Activated naive CD4-positive, alpha-beta T cell treated with anti-CD3 and anti-CD28 coated beads, Interleukin-2, amount 50 U/mL, for 16 hours (primary cell): ENCODE measurements around the gene DACH1.

ENCODE experiments used
- DNase-seq: peaks from one replicate; pipeline ENCODE4 v3.0.0-alpha.2; 2020

Gene DACH1

DNA sequence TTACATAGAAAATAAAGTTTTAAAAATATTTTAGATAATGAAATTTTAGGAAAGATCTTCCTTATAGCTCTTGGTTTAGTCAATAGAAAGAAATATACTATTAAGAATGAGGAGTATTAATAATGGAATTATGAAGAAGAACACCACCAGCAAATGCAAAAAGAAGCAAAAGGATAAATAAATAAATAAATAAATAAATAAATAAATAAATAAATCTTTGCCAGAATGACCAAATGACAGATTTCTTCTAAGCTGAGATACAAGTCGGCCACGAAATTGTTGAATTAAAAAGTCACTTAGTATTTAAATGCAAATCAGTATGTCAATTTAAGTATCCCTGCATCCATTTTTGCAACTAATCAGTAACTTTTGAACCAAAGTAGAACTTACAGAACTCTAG lies 95.9 kb downstream of the DACH1 start:
- no peak for DNase-seq

DNA sequence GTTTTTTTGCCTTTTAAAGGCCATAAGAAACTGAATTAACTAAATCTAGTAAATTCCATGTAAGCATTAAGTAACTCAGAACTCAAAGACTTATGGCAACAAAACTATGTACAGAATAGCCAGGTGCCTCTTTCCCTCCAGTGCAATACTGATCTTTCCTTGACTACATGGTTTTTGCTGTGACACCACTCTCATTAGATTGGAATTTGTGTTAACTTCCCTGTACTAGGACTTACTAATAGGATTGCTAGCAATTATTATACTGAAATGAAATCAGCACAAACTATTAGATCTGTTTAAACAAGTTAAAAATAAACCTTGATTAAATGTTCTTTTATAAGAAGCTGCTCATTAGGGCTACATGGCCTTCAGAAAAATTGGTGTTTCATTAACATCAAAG lies 96.3 kb downstream of the DACH1 start:
- DNase-seq: no peak

DNA sequence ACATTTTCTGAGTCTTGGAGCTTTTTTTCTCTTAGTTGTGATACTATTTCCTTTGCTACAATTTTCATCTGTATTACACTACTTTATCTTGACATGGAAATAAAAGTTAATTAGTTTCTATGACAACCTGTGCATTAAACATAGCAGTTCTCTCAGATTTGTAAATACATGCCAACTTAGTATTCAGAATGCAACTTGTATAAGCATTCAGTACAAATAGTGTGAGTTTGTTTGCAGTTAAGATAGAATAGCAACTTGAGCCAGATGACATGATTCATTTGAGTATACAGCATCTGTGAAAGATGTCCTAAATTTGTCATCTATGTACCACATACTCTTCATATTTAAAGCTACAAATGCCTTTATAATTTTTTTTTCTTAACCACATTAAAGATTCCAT lies 98.1 kb downstream of the DACH1 start:
- DNase-seq: no peak

DNA sequence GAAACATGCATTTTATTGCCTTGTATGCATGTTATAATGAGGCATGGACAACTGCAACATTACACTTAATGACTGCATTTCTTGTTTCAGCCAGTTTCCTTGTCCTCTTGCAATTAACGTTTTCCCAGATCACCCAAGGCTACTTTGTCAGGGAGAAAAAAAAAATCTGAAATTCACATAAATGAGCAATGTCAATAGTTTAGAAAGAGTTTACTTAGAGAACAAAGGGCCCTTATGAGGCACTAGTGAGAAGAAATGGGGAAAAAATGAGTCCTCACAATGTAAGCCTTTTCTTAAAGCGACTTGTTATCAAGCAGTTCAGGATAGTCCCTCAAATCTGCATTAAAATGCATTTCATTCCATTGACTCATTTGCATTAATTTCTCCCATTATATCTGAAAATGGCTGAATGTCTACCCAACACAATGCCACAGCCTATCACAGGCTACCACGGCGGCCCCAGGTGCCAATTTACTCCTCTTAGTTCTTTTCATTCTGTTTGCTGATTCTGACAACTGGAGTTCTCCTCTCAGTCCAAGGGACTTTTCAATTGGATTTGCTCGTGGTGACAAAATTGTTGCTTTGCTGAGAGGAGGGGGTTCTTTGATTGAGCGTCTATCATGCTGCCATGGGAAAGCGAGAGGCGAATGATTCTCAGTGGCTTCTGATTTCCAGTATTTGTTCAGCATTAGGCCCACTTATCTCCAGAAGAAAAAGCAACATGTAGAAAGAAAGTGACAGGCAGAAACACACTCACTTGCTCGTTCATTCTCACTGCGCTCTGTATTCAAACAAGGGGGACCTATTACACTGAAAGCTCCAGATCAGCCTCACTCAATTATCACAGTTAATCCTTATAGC lies 107.1 kb downstream of the DACH1 start:
- DNase-seq: no peak

DNA sequence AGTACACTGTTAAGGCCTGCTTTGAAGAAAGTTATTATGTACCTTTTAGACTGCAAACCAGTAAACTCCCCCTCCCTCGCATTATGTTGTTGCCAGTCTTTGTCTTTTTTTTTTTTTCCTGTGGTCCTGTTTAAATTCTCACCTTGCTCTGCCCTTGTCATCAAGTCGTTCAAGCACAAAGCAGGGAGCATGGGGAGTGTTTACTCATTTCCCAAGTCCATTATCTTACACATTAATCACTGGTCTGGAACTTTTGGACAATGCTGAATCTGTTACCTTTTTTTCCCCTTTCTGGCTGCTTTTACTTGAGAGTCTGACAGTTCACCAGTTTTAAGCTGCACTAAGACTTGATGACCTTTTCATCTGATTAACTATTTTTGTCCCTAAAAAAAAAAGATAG lies 108.2 kb downstream of the DACH1 start:
- DNase-seq: no peak

- DNase-seq: no peak
These were observed 112.5 kb downstream of the DACH1 start for GRCh38 chr13:71754407-71754974.

DNA sequence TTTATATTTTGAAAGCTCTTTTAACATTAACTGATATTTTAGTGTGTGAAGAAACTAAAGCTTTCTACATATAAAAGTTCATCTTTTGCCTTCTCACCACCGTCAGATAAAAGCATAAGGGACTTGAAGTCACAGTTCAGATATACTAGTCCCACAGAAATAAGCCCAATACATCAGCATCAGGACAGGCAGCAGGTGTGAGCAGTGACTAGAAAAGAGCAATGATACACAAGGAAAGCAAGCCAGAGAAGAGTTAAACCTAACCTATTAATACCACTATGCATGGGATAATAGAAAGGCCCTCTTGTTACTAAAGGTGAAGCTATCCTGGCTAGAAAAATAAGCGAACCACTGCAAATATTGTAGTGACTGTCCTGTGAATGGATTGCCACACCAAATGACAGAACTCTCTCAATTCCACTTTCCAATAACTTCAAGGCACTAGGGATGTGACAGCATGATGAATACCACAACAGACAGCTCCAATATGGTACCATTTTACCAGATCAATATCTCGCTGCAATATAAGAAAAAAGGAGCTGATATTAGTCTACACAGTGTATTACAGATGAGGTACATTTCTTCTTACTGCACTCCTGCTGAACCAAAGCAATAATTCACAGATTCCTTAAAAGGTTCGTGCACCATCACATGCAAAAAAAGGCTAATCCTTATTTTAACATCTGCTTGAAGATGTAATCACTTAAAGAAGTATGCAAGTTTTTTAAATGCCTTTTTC lies 114.1 kb downstream of the DACH1 start:
- DNase-seq: no peak

DNA sequence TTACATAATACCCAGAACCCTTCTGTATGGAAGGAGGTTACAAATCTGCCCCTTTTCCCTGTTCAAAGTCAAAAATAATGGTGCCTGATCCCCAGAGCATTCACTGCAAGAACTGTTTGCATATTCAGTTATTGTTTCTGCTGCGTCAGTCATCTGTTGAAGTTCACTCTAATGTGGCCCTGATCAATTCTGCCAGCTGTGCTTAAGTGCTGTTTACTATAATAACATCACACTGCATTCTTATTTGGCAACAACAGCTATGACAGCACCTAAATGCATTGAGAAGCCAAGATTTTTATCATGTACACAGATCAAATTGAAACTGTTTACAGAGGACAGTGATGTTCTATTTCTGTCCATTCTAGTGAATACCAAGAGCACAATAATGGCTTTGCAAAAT lies 115.9 kb downstream of the DACH1 start:
- no peak for DNase-seq

GRCh38 chr13:71730267-71730666 lies 136.7 kb downstream of the DACH1 start:
- DNase-seq: no peak

- no peak for DNase-seq
These were observed 137.6 kb downstream of the DACH1 start for GRCh38 chr13:71729441-71729840.

DNA sequence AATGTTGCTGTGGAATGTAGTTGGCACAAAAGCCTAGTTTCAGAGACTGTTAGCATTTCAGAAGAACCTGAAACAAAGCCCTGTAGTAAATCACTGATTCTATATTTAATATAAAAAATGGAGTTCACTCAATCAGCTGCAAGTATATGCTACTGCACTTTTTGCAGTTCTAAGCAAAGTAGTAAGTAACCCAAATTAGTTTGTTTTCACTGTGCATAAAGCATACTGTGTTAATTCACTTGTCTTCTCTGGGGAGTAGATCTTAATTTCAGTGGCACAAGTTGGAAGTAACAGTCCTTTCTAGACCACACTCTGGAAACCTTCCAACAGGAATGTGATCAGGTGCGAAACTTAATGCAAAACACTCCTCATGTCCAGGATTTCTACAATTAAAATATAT lies 139.3 kb downstream of the DACH1 start:
- DNase-seq: no peak

- DNase-seq: no peak
These were observed 140.0 kb downstream of the DACH1 start for GRCh38 chr13:71727042-71727441.

- DNase-seq: no peak
These were observed 144.8 kb downstream of the DACH1 start for GRCh38 chr13:71722206-71722605.

DNA sequence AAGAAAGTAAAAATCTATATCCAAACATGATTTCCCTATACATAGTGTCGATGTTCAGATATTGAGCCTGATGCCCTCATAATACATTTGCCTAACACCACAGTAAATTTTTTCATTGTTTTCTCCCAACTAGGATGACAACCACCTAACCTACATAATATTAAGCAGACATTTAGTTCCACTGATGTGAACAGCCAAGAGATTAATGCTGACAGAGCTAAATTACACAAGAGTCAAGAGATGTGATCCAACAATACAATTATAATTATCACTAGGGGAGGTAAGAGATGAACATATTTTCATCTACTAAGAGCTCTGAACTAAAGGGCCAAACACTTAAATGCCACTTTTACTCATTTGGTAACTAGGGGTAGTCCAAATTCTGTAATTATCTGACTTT lies 145.9 kb downstream of the DACH1 start:
- no peak for DNase-seq

- DNase-seq: no peak
These were observed 148.1 kb downstream of the DACH1 start for GRCh38 chr13:71718931-71719330.

DNA sequence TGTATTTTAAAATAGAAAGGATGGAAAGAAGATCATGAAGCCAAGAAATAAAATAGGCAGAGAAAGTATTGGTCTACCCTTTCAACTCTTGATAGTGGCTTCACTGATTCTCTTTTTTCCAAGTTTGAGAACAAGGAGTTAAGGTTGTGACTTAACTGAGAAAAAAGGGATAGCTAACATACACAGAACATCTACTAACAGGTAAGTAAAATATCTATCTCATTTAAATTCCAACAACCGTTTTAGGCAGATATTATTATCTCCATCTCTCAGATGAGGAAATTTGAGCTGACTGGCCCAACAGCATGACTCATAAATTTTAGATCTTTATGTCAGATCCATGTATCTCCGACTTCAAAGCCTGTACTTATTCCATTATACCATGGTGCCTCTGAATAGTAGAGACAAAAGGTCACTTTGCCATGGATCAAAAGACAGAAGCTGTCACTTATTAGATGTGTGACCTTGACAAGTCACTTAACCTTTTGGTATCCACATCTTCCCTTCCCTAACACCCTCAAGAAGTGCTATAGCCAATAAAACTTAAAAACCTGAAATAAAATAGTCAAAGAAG lies 152.1 kb downstream of the DACH1 start:
- no peak for DNase-seq

DNA sequence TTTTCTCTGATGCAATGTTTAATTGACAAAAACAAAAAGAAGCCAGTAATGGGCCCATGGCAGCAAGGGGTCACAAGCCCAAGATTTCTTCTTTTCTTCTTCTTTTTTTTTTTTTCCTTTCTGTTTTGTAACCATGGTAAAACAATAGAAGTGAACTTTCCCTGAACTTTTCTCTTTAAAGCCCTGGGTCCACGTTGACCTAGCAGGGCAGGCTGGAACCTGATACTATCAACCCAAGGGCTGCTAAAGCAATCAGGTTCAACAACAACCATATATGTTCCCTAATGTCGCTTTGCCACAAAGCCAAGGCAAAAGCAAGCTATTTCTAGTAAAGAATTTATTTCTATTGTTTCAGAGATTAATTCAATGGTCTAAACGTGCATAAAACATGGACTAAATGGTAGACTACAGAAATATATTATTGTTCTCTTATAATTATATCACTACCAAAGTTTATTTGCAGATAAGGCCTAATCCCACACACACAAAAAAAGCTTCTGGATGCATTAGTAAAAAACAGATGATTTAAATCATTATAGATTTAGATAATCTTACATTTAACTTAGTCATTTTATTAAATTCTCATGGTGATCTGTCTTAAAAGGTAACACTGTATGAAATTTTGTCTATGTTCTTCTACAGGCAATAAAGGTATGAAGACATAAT lies 153.9 kb downstream of the DACH1 start:
- DNase-seq: no peak

GRCh38 chr13:71704656-71705055 lies 162.3 kb downstream of the DACH1 start:
- DNase-seq: no peak

- no peak for DNase-seq
These were observed 163.9 kb downstream of the DACH1 start for GRCh38 chr13:71703138-71703537.

GRCh38 chr13:71702253-71702652 lies 164.8 kb downstream of the DACH1 start:
- no peak for DNase-seq

DNA sequence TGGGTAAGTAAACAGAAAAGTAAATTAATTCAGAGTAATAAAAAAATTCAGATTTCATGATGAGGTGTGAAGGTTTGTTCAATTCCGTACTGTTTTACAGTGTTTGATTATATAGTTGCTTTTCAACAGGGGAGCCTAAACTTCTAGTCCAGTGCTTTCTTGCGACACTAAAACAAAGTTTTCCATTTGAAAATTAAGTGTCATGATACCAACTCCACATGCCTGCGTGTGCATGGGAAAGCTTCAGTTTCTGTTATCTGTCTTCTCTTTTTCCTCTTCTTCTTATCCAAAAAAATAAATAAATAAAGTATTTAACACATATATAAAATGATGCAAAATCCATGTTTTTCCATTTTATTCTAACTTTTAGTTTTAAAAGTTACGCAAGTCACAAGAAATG lies 165.3 kb downstream of the DACH1 start:
- no peak for DNase-seq

DNA sequence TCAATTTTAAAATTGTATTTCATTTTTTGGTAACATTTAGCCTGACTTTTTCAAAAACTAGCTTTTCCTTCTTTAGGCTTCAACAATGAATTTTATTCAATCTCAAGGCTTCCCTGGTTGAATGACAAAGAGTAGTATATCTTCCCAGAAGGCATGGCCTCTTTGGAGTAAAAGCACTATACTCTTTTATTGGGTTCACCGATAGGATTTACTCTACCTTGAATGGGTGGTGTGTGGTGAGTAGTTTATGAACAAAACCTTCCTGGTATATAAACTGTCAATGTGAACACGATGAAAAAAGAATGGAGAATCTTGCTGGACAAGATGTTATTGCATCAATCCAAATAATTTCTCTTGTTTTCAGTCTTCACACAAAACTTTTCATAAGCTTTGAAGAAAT lies 167.7 kb downstream of the DACH1 start:
- DNase-seq: no peak

DNA sequence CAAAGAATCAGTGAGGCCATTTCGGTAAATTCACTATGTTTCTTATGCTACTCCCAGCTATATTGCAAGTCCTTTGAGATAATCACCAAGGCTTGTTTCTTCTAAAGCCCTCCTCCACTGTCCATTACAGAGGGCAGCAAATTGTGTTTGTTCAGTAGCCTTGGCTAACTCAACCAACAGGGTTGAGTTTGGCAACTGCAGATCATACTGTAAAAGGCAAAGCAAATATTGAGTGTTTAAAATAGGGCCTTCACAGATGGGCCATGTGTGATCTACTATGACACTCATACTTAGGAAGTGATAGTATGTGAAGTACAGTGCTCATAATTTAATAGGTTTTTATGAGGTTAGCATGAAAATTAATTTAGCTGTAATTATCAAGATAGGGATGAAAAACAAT lies 171.3 kb downstream of the DACH1 start:
- no peak for DNase-seq
